SK-N-SH (cell line): Measurements from ENCODE around the gene RFX2. TPM values are rescaled to one million over a fixed set of nuclear protein-coding genes. Genes with fewer than 3 reads are reported as not detected.

Experiments used
- CTCF ChIA-PET: fragments of 300-600, 350-600 bp; formaldehyde crosslinking; extraction: SDS; loops from one replicate; lab custom pipeline; 2021; lab: Yijun Ruan, JAX
- POLR2A ChIA-PET: fragments of 350-600 bp; sonication (Branson Sonifier 250); formaldehyde crosslinking; extraction: SDS; loops from one replicate; lab custom pipeline; 2020; ENCODE audit warnings: antibody characterized with exemption, inconsistent platforms; lab: Yijun Ruan, JAX
- DNase-seq: peaks from one replicate; pipeline ENCODE4 v3.0.0; 2012
- H2AFZ ChIP-seq: fragments of 200-600 bp; sonication (generic); 2 replicates; pipeline ENCODE4 v1.8.1; 2016; ENCODE audit warnings: antibody characterized with exemption, mild to moderate bottlenecking, low read depth
- H3F3A ChIP-seq: fragments of 200-600 bp; sonication (generic); replicated peaks from 2 replicates; pipeline ENCODE3; 2016; ENCODE audit warnings: antibody characterized with exemption, mild to moderate bottlenecking; ENCODE audit not compliant: insufficient read depth
- H3K27ac ChIP-seq, 2 experiments: fragments of 200-500 bp in 1 of 2; fragments of 200-600 bp in 1 of 2; sonication (Bioruptor generic) in 1 of 2; sonication (generic), shearing (Covaris generic) in 1 of 2; 2 replicates each; pipeline versions ENCODE4 v1.5.1 to v1.6.1; 2014 to 2016; ENCODE audit warnings: low read depth in 2 of 2, inconsistent platforms in 1 of 2, low read length in 1 of 2, mild to moderate bottlenecking in 1 of 2, mixed read lengths in 1 of 2
- H3K27me3 ChIP-seq: fragments of 200-600 bp; sonication (generic), shearing (Covaris generic); 2 replicates; pipeline ENCODE4 v1.6.1; 2016; ENCODE audit warnings: mixed run types; ENCODE audit not compliant: insufficient read depth
- H3K36me3 ChIP-seq, 2 experiments: fragments of 200-500 bp in 1 of 2; fragments of 200-600 bp in 1 of 2; sonication (Bioruptor generic) in 1 of 2; sonication (generic) in 1 of 2; replicated peaks in 1 of 2; 2 replicates each; pipeline versions ENCODE3 to v1.5.1; 2014 to 2016; ENCODE audit warnings: low read length in 1 of 2, mild to moderate bottlenecking in 1 of 2; ENCODE audit not compliant: insufficient read depth in 2 of 2, control insufficient read depth in 1 of 2
- H3K4me1 ChIP-seq, 2 experiments: fragments of 200-500 bp in 1 of 2; fragments of 200-600 bp in 1 of 2; sonication (Bioruptor generic) in 1 of 2; sonication (generic), shearing (Covaris generic) in 1 of 2; 2 replicates each; pipeline versions ENCODE4 v1.5.1 to v1.6.1; 2014 to 2016; ENCODE audit warnings: low read depth in 1 of 2, low read length in 1 of 2, mixed run types in 1 of 2; ENCODE audit not compliant: insufficient read depth in 2 of 2, control insufficient read depth in 1 of 2
- H3K4me2 ChIP-seq: fragments of 200-600 bp; sonication (generic), shearing (Covaris generic); 2 replicates; pipeline ENCODE4 v1.6.1; 2017; ENCODE audit warnings: mixed run types
- H3K4me3 ChIP-seq, 2 experiments: fragments of 200-500 bp in 1 of 2; fragments of 200-600 bp in 1 of 2; sonication (Bioruptor generic) in 1 of 2; sonication (generic), shearing (Covaris generic) in 1 of 2; 2 replicates each; pipeline versions ENCODE4 v1.5.1 to v1.8.1; 2014 to 2016; ENCODE audit warnings: low read depth in 2 of 2, inconsistent platforms in 1 of 2, low read length in 1 of 2, mild to moderate bottlenecking in 1 of 2, mixed read lengths in 1 of 2, moderate library complexity in 1 of 2
- H3K79me2 ChIP-seq: fragments of 200-600 bp; sonication (generic); 2 replicates; pipeline ENCODE4 v1.8.1; 2017; ENCODE audit warnings: mild to moderate bottlenecking; ENCODE audit not compliant: insufficient read depth
- H3K9ac ChIP-seq: fragments of 200-600 bp; sonication (generic); 2 replicates; pipeline ENCODE4 v1.6.1; 2017; ENCODE audit warnings: mixed run types
- H3K9me2 ChIP-seq: fragments of 200-600 bp; sonication (generic); 2 replicates; pipeline ENCODE4 v1.6.1; 2017; ENCODE audit warnings: mixed run types
- H3K9me3 ChIP-seq: fragments of 200-600 bp; sonication (generic); 2 replicates; pipeline ENCODE4 v1.6.1; 2017; ENCODE audit warnings: mixed run types, mild to moderate bottlenecking, moderate library complexity
- H4K20me1 ChIP-seq: fragments of 200-600 bp; sonication (generic); 2 replicates; pipeline ENCODE4 v1.6.1; 2017; ENCODE audit warnings: mild to moderate bottlenecking, mixed run types; ENCODE audit not compliant: insufficient read depth
- CTCF ChIP-seq: fragments of 200-600 bp; sonication (generic); IDR thresholded peaks from 2 replicates; pipeline ENCODE4 v1.6.1; 2017; ENCODE audit warnings: antibody characterized with exemption, mild to moderate bottlenecking, moderate library complexity
- FOSL2 ChIP-seq: IDR thresholded peaks from 2 replicates; pipeline ENCODE4 v1.4.0; 2012; ENCODE audit warnings: low read depth, mild to moderate bottlenecking, moderate library complexity, borderline replicate concordance
- JUND ChIP-seq: IDR thresholded peaks from 2 replicates; pipeline ENCODE4 v1.4.0; 2012
- NFIC ChIP-seq: IDR thresholded peaks from 2 replicates; pipeline ENCODE4 v1.4.0; 2012; ENCODE audit warnings: borderline replicate concordance
- NRF1 ChIP-seq: IDR thresholded peaks from 2 replicates; pipeline ENCODE4 v1.6.1; 2012; ENCODE audit warnings: low read depth, mild to moderate bottlenecking, low read length
- PBX3 ChIP-seq: IDR thresholded peaks from 2 replicates; pipeline ENCODE4; 2012
- RCOR1 ChIP-seq: fragments of 150-350 bp; IDR thresholded peaks from 2 replicates; pipeline ENCODE4 v1.6.1; 2017; ENCODE audit warnings: antibody characterized with exemption, low read length
- RFX5 ChIP-seq: IDR thresholded peaks from 2 replicates; pipeline ENCODE4 v1.6.1; 2012; ENCODE audit warnings: mild to moderate bottlenecking, improper control_type of control experiment, low read length
- TAF1 ChIP-seq: IDR thresholded peaks from 2 replicates; pipeline ENCODE4 v1.6.1; 2012; ENCODE audit warnings: low read depth, mild to moderate bottlenecking, low read length, moderate library complexity, borderline replicate concordance
- TCF12 ChIP-seq: IDR thresholded peaks from 2 replicates; pipeline ENCODE4 v1.4.0; 2012
- USF2 ChIP-seq: fragments of 150-350 bp; IDR thresholded peaks from 2 replicates; pipeline ENCODE4 v1.6.1; 2017; ENCODE audit warnings: antibody characterized with exemption, low read length, low read depth, borderline replicate concordance
- ZBTB33 ChIP-seq: IDR thresholded peaks from 2 replicates; pipeline ENCODE4 v1.4.0; 2012; ENCODE audit warnings: low read depth, borderline replicate concordance
- WGBS: methylation state at CpG from one replicate; pipeline ENCODE4 v1.1.6; 2017; ENCODE audit warnings: low lambda C conversion rate; 5-methylcytosine and 5-hydroxymethylcytosine counted together
- polyA plus RNA-seq, 3 experiments: library from polyadenylated mRNA; depleted of rRNA; stranded (reverse); fragments of >200 nt; gene quantifications; 2 replicates each; pipeline ENCODE4 v1.2.3, GENCODE V29; 2012

RFX2 gene
- polyA plus RNA-seq, 1 of the 3 experiments (the other 2 are of a cell fraction): 12.6 TPM

GRCh38 chr19:6086068-6086788 lies 24.1 kb downstream of the RFX2 start:
- Histone ChIP-seq H3F3A (peaks cover 30% of the 10 kb centered on the region), H3K27me3 (no peaks in the 10 kb centered on the region)
- no peak for TF ChIP-seq RFX5
- 0 out of 2 replicates have a peak, but pooled peaks have one; percentile 7 for TF ChIP-seq PBX3
- TF ChIP-seq USF2: no peak
- TF ChIP-seq FOSL2: peak; percentile 19; the same call in 1 of the 2 replicates
- TF ChIP-seq NFIC: 0 out of 2 replicates have a peak, but pooled peaks have one; percentile 34
- TF ChIP-seq JUND: peak; percentile 16; the same call in 1 of the 2 replicates
- TF ChIP-seq ZBTB33: no peak
- no peak for TF ChIP-seq NRF1
- no peak for TF ChIP-seq RCOR1
- no peak for TF ChIP-seq TAF1
- TF ChIP-seq CTCF: no peak
- TF ChIP-seq TCF12: peak; percentile 12; the same call in 1 of the 2 replicates
- TF ChIP-seq, all 33 proteins: peak for 5
- Histone ChIP-seq H3K4me3 (no peak overlapping the region), H2AFZ (0 out of 2 replicates have a peak overlapping the region, but pooled peaks have one; percentile 61), H3K27ac (peak overlapping the region; percentile 23 to 77; a peak in 3 of 4 replicates), H3K9me3 (no peaks in the 10 kb centered on the region), H3K36me3 (peaks cover 0 to 3% of the 10 kb centered on the region in 2 experiments), H3K79me2 (peaks cover 91% of the 10 kb centered on the region), H3K4me1 (peaks cover 15 to 25% of the 10 kb centered on the region in 2 experiments), H3K9me2 (no peaks in the 10 kb centered on the region), H4K20me1 (no peaks in the 10 kb centered on the region), H3K4me2 (peak overlapping the region; percentile 56; the same call in 1 of the 2 replicates), H3K9ac (peak overlapping the region; percentile 53; the same call in 1 of the 2 replicates)
- 68% methylated on average over 12 of the region's 12 CpGs for WGBS
- DNase-seq: no peak
- ChIA-PET POLR2A (no interaction called here), CTCF (interaction anchor here (0.8 to 1.0 kb wide), 2 partner anchors 34 to 37 kb away, joined by 3 read pairs; no protein-coding TSS in a partner anchor)
